Endometrium (tissue), 2 donors: ENCODE measurements around the gene MIOX.

ENCODE experiments used
- FAIRE-seq: peaks from 2 replicates; lab custom pipeline; 2012; peaks lifted over from hg19 to GRCh38; lab: Jason Lieb, UNC
- donor health status: control.
- donor health status: control.

MIOX gene

GRCh38 chr22:50473855-50474671 lies 12.6 kb upstream of the MIOX start:
- no peak for FAIRE-seq

GRCh38 chr22:50474710-50475651 lies 11.7 kb upstream of the MIOX start, which contains the start of gene SBF1:
SBF1 (minus strand) TSS chr22:50475035; CDS start chr22:50474840, 195 bp downstream.
- FAIRE-seq, result no peak

GRCh38 chr22:50475652-50476002 lies 11.0 kb upstream of the MIOX start:
- FAIRE-seq, result no peak

GRCh38 chr22:50476868-50477267 lies 9.8 kb upstream of the MIOX start:
- no peak for FAIRE-seq

- FAIRE-seq, result no peak
These were observed 8.7 kb upstream of the MIOX start for GRCh38 chr22:50477923-50478322.

- no peak for FAIRE-seq
These were observed 6.9 kb upstream of the MIOX start for GRCh38 chr22:50479721-50480120.

GRCh38 chr22:50481045-50481439 lies 5.6 kb upstream of the MIOX start:
- FAIRE-seq, result no peak

GRCh38 chr22:50481440-50482106 lies 5.1 kb upstream of the MIOX start, which contains the start of gene ADM2:
ADM2 (plus strand) TSS chr22:50481543; CDS start chr22:50481848, 305 bp downstream.
- no peak for FAIRE-seq

- no peak for FAIRE-seq
These were observed 4.3 kb upstream of the MIOX start for GRCh38 chr22:50482107-50483074.

- FAIRE-seq, result no peak
These were observed 3.6 kb upstream of the MIOX start for GRCh38 chr22:50483106-50483505.

GRCh38 chr22:50483556-50483955 lies 3.1 kb upstream of the MIOX start:
- FAIRE-seq, result no peak

- no peak for FAIRE-seq
These were observed 2.4 kb upstream of the MIOX start for GRCh38 chr22:50483977-50484853.

GRCh38 chr22:50485221-50486131 lies 1.2 kb upstream of the MIOX start:
- FAIRE-seq, result no peak

GRCh38 chr22:50487290-50488005 lies 789 bp downstream of the MIOX start:
- FAIRE-seq, result no peak

- no peak for FAIRE-seq
These were observed 1.5 kb downstream of the MIOX start for GRCh38 chr22:50488006-50488677.

GRCh38 chr22:50488886-50489285 lies 2.2 kb downstream of the MIOX start:
- FAIRE-seq, result no peak

- no peak for FAIRE-seq
These were observed 2.9 kb downstream of the MIOX start for GRCh38 chr22:50489363-50490243.
